GM12875 (cell line): ENCODE data around the gene ATP11A.

Source experiments
- H3K4me3 ChIP-seq: one replicate; pipeline ENCODE4 v1.5.1; 2011; ENCODE audit warnings: low read depth, low read length, control low read depth
- TF ChIP-seq, protein P1 (sequence below): IDR thresholded peaks from 2 replicates; pipeline ENCODE4 v1.5.1; 2011; ENCODE audit warnings: low read depth, mild to moderate bottlenecking, control low read depth, inconsistent platforms, low read length, moderate library complexity, borderline replicate concordance; ENCODE audit not compliant: insufficient read depth

Gene ATP11A

DNA sequence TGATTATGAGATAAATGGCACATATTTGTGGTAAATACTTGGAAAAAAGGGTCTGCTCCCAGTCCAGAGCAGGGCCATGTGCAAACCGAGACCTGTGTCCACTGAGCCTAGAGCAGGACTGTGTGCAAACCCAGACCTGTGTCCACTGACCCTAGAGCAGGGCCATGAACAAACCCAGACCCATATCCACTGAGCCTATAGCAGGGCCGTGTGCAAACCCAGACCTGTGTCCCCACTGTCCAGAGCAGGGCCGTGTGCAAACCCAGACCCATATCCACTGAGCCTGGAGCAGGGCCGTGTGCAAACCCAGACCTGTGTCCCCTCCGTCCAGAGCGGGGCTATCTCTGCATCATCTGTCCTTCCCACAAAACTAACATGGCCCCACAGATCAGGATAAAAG is 136.0 kb downstream of the ATP11A start:
- TF ChIP-seq, protein P1, sequence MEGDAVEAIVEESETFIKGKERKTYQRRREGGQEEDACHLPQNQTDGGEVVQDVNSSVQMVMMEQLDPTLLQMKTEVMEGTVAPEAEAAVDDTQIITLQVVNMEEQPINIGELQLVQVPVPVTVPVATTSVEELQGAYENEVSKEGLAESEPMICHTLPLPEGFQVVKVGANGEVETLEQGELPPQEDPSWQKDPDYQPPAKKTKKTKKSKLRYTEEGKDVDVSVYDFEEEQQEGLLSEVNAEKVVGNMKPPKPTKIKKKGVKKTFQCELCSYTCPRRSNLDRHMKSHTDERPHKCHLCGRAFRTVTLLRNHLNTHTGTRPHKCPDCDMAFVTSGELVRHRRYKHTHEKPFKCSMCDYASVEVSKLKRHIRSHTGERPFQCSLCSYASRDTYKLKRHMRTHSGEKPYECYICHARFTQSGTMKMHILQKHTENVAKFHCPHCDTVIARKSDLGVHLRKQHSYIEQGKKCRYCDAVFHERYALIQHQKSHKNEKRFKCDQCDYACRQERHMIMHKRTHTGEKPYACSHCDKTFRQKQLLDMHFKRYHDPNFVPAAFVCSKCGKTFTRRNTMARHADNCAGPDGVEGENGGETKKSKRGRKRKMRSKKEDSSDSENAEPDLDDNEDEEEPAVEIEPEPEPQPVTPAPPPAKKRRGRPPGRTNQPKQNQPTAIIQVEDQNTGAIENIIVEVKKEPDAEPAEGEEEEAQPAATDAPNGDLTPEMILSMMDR: no peak
- no peak overlapping the region for H3K4me3 ChIP-seq

DNA sequence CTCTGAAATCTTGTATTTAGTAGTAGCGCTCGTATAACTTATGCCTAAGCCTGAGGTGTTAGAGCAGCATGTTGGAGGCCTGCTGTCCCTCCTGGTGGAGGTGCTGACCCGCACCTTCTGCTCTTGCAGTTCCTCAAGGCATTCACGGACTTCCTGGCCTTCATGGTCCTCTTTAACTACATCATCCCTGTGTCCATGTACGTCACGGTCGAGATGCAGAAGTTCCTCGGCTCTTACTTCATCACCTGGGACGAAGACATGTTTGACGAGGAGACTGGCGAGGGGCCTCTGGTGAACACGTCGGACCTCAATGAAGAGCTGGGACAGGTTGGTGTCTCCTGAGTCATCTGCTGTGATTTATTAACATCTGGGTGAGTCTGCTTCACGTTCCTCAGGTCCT is 136.7 kb downstream of the ATP11A start:
- no peak overlapping the region for H3K4me3 ChIP-seq
- TF ChIP-seq, protein P1: no peak

DNA sequence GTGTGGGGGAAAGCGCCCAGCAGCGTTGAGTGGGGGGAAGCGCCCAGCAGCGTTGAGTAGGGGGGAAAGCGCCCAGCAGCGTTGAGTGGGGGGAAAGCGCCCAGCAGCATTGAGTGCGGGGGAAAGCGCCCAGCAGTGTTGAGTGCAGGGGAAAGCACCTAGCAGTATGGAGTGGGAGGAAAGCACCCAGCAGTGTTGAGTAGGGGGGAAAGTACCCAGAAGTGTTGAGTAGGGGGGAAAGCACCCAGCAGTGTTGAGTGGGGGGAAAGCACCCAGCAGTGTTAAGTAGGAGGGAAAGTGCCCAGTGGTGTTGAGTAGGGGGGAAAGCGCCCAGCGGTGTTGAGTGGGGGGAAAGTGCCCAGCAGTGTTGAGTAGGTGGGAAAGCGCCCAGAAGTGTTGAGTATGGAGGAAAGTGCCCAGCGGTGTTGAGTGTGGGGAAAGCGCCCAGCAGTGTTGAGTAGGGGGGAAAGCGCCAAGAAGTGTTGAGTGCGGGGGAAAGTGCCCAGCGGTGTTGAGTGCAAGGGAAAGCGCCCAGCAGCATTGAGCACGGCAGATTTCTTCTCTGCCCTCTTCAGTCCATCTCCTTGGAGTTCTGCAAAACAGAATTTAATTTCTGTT is 138.4 kb downstream of the ATP11A start:
- TF ChIP-seq, protein P1: no peak
- H3K4me3 ChIP-seq: no peak overlapping the region

DNA sequence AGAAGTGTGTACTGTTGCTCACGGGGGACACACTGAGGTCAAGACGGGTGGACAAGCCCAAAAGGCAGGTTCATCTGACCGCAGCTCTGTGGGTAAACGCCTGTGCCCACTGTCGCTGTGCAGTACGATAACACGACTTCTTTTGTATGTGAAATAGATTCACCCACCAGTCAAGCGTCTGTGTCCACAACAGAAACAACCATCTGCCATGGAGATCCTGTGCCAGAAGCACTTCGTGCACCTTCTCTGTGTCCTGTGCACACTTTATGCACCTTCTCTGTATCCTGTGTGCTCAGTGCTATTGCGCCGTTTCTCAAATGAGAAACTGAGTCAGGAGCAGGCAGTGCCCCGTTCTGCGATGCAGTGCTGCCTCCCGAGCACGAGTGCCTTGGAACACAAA is 138.9 kb downstream of the ATP11A start:
- TF ChIP-seq, protein P1: no peak
- H3K4me3 ChIP-seq: no peak overlapping the region

DNA sequence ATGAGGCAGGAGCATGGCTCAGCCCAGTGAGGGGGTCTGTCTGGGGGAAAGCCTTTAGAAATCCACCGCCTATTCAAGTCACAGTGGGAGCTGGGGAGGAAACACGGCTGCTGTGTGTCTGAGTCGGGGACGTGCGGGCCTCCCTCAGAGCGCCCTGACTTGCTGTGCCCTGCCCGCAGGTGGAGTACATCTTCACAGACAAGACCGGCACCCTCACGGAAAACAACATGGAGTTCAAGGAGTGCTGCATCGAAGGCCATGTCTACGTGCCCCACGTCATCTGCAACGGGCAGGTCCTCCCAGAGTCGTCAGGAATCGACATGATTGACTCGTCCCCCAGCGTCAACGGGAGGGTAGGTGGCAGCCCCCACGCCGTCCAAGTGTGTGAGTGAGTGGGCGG is 141.4 kb downstream of the ATP11A start:
- H3K4me3 ChIP-seq: no peak overlapping the region
- TF ChIP-seq, protein P1: no peak

DNA sequence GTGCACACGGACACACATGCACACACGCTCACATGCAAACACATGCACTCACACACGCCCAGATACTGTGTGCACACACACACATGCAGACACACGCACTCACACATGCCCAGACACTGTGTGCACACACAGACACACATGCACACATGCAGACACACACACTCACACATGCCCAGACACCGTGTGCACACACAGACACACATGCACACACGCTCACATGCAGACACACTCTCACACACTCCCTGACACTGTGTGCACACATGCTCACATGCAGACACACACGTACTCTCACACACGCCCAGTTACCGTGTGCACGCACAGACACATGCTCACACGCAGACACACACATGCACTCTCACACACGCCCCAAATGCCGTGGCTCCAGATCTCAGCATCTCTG is 142.0 kb downstream of the ATP11A start:
- TF ChIP-seq, protein P1: no peak
- no peak overlapping the region for H3K4me3 ChIP-seq

DNA sequence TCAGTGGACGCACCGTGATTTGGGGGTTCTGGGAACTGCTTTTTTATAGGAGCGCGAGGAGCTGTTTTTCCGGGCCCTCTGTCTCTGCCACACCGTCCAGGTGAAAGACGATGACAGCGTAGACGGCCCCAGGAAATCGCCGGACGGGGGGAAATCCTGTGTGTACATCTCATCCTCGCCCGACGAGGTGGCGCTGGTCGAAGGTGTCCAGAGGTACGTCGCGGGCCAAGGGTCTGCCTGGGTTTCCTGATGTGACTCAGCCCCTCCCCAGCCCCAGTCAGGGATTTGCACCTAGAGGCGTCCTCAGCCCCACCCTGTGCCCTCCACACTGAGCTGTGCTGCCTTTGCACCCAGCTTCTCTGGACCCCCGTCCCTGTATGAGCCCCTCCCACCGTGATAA is 143.0 kb downstream of the ATP11A start:
- H3K4me3 ChIP-seq: no peak overlapping the region
- TF ChIP-seq, protein P1: no peak
